ENCODE measurements around the gene FUNDC1.
"Not testable (repeated sequence)": the region's sequence is repeated elsewhere in the genome, so short reads cannot be mapped to it uniquely, and the experiment has no call there.

FUNDC1 gene

GRCh38 chrX:44542567-44543325 is at the start of gene FUNDC1:
TSS of gene FUNDC1 (minus strand) at chrX:44542859. CDS start at chrX:44542832, 27 bp downstream.
- DNase-seq: peak; percentile 85 to 89

GRCh38 chrX:44585866-44586265 is 43.2 kb upstream of the FUNDC1 start:
- no peak for DNase-seq

- no peak for DNase-seq
Observed at GRCh38 chrX:44580466-44580865, 37.8 kb upstream of the FUNDC1 start.

GRCh38 chrX:44572340-44572938 is 29.8 kb upstream of the FUNDC1 start:
- no peak for DNase-seq

- DNase-seq: no peak
Observed at GRCh38 chrX:44570522-44570921, 27.9 kb upstream of the FUNDC1 start.

GRCh38 chrX:44569122-44569521 is 26.5 kb upstream of the FUNDC1 start:
- no peak for DNase-seq

- DNase-seq: no peak
Observed at GRCh38 chrX:44568196-44568595, 25.5 kb upstream of the FUNDC1 start.

GRCh38 chrX:44561896-44562295 is 19.2 kb upstream of the FUNDC1 start:
- not testable (repeated sequence) for DNase-seq

GRCh38 chrX:44550563-44550962 is 7.9 kb upstream of the FUNDC1 start:
- no peak for DNase-seq

GRCh38 chrX:44545454-44545853 is 2.8 kb upstream of the FUNDC1 start:
- DNase-seq: not testable (repeated sequence)

- DNase-seq: no peak
Observed at GRCh38 chrX:44544036-44544435, 1.4 kb upstream of the FUNDC1 start.

GRCh38 chrX:44536198-44536597 is 6.5 kb downstream of the FUNDC1 start:
- DNase-seq: no peak

GRCh38 chrX:44529310-44529709 is 13.3 kb downstream of the FUNDC1 start:
- no peak for DNase-seq

GRCh38 chrX:44514272-44514671 is 28.4 kb downstream of the FUNDC1 start:
- no peak for DNase-seq

- DNase-seq: no peak
Observed at GRCh38 chrX:44507292-44507691, 35.4 kb downstream of the FUNDC1 start.

- no peak for DNase-seq
Observed at GRCh38 chrX:44506678-44507077, 36.0 kb downstream of the FUNDC1 start.

GRCh38 chrX:44503560-44503959 is 39.1 kb downstream of the FUNDC1 start:
- DNase-seq: no peak

GRCh38 chrX:44495091-44495490 is 47.6 kb downstream of the FUNDC1 start:
- no peak for DNase-seq

- DNase-seq: no peak
Observed at GRCh38 chrX:44494357-44494756, 48.3 kb downstream of the FUNDC1 start.

GRCh38 chrX:44489515-44489914 is 53.1 kb downstream of the FUNDC1 start:
- no peak for DNase-seq

GRCh38 chrX:44484607-44485146 is 58.0 kb downstream of the FUNDC1 start:
- no peak for DNase-seq

GRCh38 chrX:44483965-44484606 is 58.6 kb downstream of the FUNDC1 start:
- DNase-seq: no peak

- DNase-seq: no peak
Observed at GRCh38 chrX:44482575-44482974, 60.1 kb downstream of the FUNDC1 start.

- no peak for DNase-seq
Observed at GRCh38 chrX:44480591-44480990, 62.1 kb downstream of the FUNDC1 start.
